ENCODE data around the gene MB21D2. TPM values are rescaled to one million over a fixed set of nuclear protein-coding genes. Genes with fewer than 3 reads are reported as not detected.

MB21D2 gene
- total RNA-seq, 4 donors from 2014 or later: 1.5 to 3.8 (median 2.7) TPM

- H3K4me3 ChIP-seq: no peak overlapping the region
- H3K4me1 ChIP-seq: peaks cover 18 to 23% of the 10 kb centered on the region in 2 donors
- H3K36me3 ChIP-seq: no peaks in the 10 kb centered on the region
- H3K9me3 ChIP-seq: no peaks in the 10 kb centered on the region
- in situ Hi-C loops (cut with MboI; ENCODE audit: low sequenced_read_pairs in 4 of 4): loop anchor here in 1 of 4 donors (10.0 kb wide), 1 partner anchor 100 kb away; no protein-coding TSS in a partner anchor
- intact Hi-C loops (cut with DNase I; ENCODE audit: low total_unique reads): loop anchor here (5.0 kb wide), 1 partner anchor 42 kb away; no protein-coding TSS in a partner anchor
- TF ChIP-seq CTCF (IDR thresholded peaks at IDR 0.05 in 4 of 5, conservative IDR thresholded peaks at IDR 0.05 in 1 of 5): no peak
- no peak for TF ChIP-seq POLR2A (IDR thresholded peaks at IDR 0.05)
- DNase-seq (no peak), ATAC-seq (no peak)
- no peaks in the 10 kb centered on the region for H3K27me3 ChIP-seq
- no peak overlapping the region for H3K27ac ChIP-seq
Observed at GRCh38 chr3:192825216-192825615, 92.4 kb downstream of the MB21D2 start.

- intact Hi-C loops (cut with DNase I; ENCODE audit: low total_unique reads) (no loop called here), in situ Hi-C loops (cut with MboI; ENCODE audit: low sequenced_read_pairs in 4 of 4) (loop anchor here in 1 of 4 donors (5.0 to 10.0 kb wide), 2 partner anchors 100 to 218 kb away; no protein-coding TSS in a partner anchor)
- no peaks in the 10 kb centered on the region for H3K36me3 ChIP-seq
- peaks cover 15 to 23% of the 10 kb centered on the region in 2 donors for H3K4me1 ChIP-seq
- no peak overlapping the region for H3K4me3 ChIP-seq
- DNase-seq (no peak), ATAC-seq (no peak)
- no peak overlapping the region for H3K27ac ChIP-seq
- no peaks in the 10 kb centered on the region for H3K27me3 ChIP-seq
- H3K9me3 ChIP-seq: no peaks in the 10 kb centered on the region
- TF ChIP-seq POLR2A (IDR thresholded peaks at IDR 0.05) (no peak), CTCF (IDR thresholded peaks at IDR 0.05 in 4 of 5, conservative IDR thresholded peaks at IDR 0.05 in 1 of 5) (no peak)
Observed at GRCh38 chr3:192824313-192824712, 93.3 kb downstream of the MB21D2 start.

GRCh38 chr3:192821161-192821560 is 96.5 kb downstream of the MB21D2 start:
- Histone ChIP-seq H3K27me3 (no peaks in the 10 kb centered on the region), H3K27ac (no peak overlapping the region), H3K36me3 (no peaks in the 10 kb centered on the region), H3K4me1 (peaks cover 8 to 23% of the 10 kb centered on the region in 2 donors), H3K4me3 (no peak overlapping the region), H3K9me3 (no peaks in the 10 kb centered on the region)
- no peak for ATAC-seq
- no peak for DNase-seq
- TF ChIP-seq CTCF (IDR thresholded peaks at IDR 0.05 in 4 of 5, conservative IDR thresholded peaks at IDR 0.05 in 1 of 5) (no peak), POLR2A (IDR thresholded peaks at IDR 0.05) (no peak)
- in situ Hi-C loops (cut with MboI; ENCODE audit: low sequenced_read_pairs in 4 of 4): loop anchor here in 1 of 4 donors (5.0 to 10.0 kb wide), 2 partner anchors 104 to 221 kb away; no protein-coding TSS in a partner anchor
- intact Hi-C loops (cut with DNase I; ENCODE audit: low total_unique reads): no loop called here

- Histone ChIP-seq H3K27ac (no peak overlapping the region), H3K27me3 (no peaks in the 10 kb centered on the region), H3K36me3 (no peaks in the 10 kb centered on the region), H3K4me3 (no peak overlapping the region), H3K9me3 (no peaks in the 10 kb centered on the region), H3K4me1 (peaks cover 4 to 16% of the 10 kb centered on the region in 2 donors)
- no peak for ATAC-seq
- TF ChIP-seq POLR2A (IDR thresholded peaks at IDR 0.05) (no peak), CTCF (IDR thresholded peaks at IDR 0.05 in 4 of 5, conservative IDR thresholded peaks at IDR 0.05 in 1 of 5) (no peak)
- DNase-seq: no peak
- intact Hi-C loops (cut with DNase I; ENCODE audit: low total_unique reads): no loop called here
- in situ Hi-C loops (cut with MboI; ENCODE audit: low sequenced_read_pairs in 4 of 4): loop anchor here in 1 of 4 donors (5.0 to 10.0 kb wide), 2 partner anchors 105 to 222 kb away; no protein-coding TSS in a partner anchor
Observed at GRCh38 chr3:192820161-192820560, 97.5 kb downstream of the MB21D2 start.

Data from gastrocnemius medialis (tissue), 4 donors.